Activated CD4-positive, CD25-positive, alpha-beta regulatory T cell treated with anti-CD3 and anti-CD28 coated beads, Interleukin-2, amount 50 U/mL, for 24 hours (primary cell): ENCODE measurements around the gene AOPEP.
A peak's percentile ranks its signal among the peaks of the same experiment; 100 is the strongest.

ENCODE experiments used
- ATAC-seq, 2 donors: fragments of 150-1000 bp; cut with Tn5 transposase; one replicate each; pipeline ENCODE4 v1.10.0; 2021; ENCODE audit warnings: mild to moderate bottlenecking in 1 of 2, moderate library complexity in 1 of 2

Gene AOPEP

DNA sequence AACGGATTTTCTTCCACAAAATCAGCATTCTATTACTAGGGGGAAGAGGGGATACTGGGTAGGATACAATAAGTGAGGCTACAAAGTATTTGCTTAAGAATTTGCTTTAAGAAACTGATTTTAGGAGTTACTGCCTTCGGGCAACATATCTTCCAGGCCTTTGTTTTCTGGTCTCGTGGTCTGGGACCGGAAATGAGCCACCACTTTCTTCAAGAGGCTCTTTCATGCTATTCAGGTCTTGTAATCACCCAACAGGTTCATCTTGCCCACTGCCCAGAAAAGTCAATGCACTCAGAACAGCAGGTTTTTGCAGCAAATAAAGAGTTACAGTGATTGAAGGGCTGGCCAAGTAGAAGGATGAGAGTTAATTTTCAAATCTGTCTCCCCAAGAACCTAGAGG is 6.6 kb upstream of the AOPEP start:
- no peak for ATAC-seq

DNA sequence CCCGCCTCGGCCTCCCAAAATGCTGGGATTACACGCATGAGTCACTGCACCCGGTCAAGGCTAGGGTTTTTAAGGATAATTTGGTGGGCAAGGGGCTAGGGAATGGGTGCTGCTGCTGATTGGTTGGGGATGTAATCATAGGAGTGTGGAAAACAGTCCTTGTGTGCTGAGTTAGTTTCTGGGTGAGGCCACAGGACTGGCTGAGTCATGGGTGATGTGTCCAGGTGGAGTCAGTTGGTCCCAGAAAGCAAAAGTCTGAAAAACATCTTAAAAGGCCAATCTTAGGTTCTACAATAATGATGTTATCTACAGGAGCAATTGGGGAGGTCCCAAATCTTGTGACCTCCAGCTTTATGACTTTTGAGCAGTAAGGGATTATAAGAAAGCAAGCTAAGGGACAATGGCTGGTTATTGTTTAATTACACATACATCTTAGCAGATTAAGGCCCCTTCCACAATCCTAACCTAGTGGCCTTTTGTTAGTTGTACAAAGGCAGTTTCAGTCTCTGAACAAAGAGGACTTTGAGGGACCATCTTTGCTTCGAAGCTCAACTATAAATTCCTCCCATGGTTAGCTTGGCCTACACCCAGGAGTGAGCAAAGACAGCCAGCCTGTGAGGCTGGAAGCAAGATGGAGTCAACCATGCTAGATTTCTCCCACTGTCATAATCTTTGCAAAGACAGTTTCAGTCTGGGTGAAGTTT is 5.5 kb upstream of the AOPEP start:
- no peak for ATAC-seq

- no peak for ATAC-seq
Observed at GRCh38 chr9:94721754-94722153, 4.7 kb upstream of the AOPEP start.

GRCh38 chr9:94725293-94725692 is 1.2 kb upstream of the AOPEP start:
- no peak for ATAC-seq

GRCh38 chr9:94728719-94729118 is 2.2 kb downstream of the AOPEP start:
- ATAC-seq, result no peak

GRCh38 chr9:94729199-94729598 is 2.7 kb downstream of the AOPEP start:
- no peak for ATAC-seq

DNA sequence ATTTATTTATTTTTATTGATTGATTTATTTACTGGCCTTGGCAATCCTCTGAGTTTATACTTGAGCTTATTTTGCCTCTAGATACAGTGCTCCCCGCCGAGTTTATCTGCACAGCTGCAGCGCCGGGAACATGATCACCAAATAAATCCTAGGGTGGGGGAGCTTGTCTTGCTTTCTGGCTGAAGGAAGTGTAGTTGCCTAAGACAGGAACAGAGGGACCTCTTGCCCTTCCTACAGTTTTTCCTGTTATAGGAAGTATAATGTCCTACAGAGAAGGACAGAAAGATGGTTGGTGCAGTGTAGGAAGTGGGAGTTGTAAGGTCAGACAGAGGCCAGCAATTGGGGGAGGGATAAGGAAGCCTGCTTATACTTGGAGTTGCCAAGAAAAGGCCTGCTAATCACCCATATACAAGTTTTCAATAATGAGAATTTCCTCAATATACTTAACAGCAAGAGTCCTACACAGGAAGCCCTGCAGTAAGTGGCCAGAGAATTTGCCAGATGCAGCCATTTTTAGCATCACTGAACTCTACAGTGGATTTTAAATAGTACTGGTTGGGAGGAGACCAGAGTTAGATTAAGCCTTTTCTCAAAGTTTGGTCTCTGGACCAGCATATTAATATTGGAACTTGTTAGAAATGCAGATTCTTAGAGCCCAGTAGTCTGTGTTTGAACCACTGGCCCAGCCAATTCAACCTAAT is 7.7 kb downstream of the AOPEP start:
- ATAC-seq, result no peak

DNA sequence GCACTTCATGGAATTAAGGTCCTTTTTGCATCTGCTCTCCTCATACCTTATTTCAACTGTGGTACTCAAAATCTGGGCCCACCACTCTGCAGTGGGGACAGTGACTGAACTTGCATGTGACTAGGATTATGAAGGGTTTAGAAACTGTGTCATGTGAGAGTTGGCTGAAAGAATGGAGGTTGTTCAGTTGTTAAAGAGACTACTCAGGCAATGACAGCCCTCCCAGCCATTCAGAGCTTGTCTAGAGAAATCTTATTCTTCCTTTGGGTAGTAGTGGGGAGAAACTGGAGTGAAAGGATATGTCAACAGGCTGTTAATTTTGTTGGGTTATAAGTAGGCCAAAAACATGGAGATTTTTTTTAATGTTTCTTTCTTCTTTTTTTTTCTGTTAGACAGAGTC is 10.3 kb downstream of the AOPEP start:
- no peak for ATAC-seq

GRCh38 chr9:94740145-94740840 is 13.8 kb downstream of the AOPEP start:
- ATAC-seq, result no peak

DNA sequence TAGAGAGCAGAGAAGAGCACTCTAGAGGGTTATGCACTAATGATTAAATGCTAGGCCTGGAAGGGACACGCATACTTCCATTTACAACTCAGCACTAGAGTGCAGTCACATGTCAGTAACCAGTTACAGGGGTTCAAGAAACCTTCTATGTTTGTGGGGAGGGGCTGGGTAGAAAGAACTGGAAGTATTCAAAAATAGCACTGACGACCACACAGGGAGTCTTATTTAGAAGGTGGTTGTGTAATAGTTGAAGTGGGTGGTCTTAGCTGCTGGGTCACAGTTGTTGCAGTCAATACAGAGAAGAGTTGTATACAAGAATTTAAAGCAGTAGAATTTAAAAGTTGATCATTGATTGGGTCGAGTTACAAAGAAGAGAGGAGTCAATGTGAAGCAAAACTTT is 15.4 kb downstream of the AOPEP start:
- no peak for ATAC-seq

DNA sequence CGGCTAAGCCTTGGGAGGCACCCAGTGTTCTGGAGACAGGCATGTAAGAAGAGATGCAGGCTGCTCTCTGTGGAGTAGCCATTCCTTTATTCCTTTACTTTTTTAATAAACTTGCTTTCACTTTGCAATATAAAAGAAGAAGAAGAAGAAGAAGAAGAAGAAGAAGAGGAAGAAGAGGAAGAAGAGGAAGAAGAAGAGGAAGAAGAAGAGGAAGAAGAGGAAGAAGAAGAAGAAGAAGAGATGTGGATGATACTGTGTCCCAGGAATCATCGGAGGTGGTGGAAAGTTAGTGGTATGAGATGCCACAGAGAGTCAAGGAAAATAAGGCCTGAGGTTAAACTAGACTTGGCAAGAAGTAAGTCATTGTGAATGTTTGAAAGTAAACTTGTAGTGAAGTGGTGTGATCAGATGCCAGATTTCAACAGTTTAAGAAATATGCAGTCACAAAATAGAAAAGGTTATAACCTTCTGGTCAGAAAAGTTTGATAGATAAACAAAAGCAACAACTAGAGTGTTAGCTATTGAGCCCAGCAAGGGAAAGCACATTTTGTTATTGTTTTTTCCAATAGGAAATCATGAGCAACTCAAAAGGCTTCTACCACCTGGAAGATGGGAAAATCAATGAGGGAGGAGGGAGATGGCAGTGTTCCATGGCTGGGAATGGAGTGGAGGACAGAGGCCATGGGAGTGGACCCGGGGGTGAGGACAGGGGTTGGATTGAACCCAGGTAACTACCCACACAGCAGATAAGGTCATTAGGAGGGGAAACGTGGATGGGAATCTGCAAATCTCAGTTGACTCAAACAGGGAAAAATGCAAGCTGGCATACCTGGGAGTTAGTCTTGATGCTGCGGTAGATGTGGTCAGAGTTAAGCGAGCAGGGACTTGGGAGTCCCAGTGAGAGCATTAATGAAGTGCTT is 16.8 kb downstream of the AOPEP start:
- no peak for ATAC-seq

DNA sequence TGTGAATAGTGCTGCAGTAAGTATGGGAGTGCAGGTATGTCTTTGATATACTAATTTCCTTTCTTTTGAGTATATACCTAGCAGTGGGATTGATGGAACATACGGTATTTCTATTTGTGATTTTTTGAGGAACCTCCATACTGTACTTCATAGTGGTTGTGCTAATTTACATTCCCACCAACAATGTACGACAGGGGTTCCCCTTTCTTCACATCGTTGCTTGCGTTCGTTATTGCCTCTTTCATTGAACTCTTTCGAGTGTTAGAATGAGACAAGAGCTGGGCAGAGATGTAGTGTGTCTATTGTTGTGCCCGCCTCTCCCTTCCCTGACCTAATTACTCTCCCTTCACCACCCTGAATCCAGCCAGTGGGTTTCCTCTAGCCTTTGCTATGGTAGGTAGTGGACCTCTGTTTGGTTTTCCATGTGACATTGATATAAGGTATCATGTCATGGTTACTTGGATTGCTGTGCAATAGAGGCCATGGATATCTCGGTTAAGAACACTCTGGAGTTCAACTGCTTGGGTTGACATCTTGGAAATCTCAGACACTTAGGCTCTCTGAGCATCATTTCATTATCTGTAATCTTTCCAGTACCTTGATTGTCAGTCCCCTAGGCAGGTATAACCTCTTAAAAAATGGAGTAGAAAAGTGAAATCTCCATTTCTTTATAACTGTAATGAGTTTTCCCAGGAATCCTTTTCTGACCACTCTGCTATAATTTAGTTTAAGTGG is 19.5 kb downstream of the AOPEP start:
- ATAC-seq, result no peak

- ATAC-seq, result no peak
Observed at GRCh38 chr9:94746541-94747370, 20.3 kb downstream of the AOPEP start.

GRCh38 chr9:94754976-94755475 is 28.5 kb downstream of the AOPEP start:
- ATAC-seq, result no peak

DNA sequence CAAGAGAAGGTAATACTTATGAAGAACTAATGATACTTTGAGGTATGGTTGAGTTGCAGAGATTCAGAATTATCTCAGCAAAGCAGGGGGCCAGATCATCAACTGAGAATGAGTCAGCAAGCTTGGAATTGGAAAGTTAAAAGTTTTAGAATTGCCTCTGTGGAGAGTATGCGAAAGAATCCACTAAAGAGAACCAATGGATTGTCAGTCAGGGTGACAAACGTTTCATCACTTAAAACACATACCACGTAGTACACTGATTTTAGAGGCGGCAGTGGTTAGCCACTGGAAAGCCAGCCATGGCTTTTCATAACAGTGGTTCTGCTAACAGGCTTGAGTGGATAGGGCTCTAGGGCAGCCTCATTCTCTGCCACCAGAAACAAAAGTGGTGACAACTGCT is 30.7 kb downstream of the AOPEP start:
- ATAC-seq, result no peak

DNA sequence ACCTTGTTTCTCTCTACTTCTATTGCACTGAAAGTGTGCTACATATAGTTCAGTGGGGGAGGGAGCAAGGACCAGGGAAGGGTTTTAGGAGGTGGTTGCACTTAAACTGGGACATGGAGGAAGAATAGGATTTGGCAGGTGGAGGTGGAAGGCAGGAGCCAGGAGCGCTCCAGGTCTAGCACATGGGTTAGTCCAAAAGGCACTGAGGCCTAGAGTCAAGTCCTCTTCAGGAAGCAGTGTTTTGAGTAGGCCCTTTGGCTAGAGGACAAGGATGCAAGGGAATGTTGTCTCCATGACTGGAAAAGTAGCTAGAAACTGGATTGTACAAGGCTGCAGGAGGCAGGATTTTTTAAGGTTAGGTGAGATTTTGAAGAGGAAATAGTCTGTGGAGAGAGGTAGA is 31.5 kb downstream of the AOPEP start:
- ATAC-seq, result no peak

- ATAC-seq, result no peak
Observed at GRCh38 chr9:94758880-94759279, 32.4 kb downstream of the AOPEP start.

- no peak for ATAC-seq
Observed at GRCh38 chr9:94760010-94760409, 33.5 kb downstream of the AOPEP start.

- no peak for ATAC-seq
Observed at GRCh38 chr9:94760660-94761059, 34.2 kb downstream of the AOPEP start.

GRCh38 chr9:94761481-94761880 is 35.0 kb downstream of the AOPEP start:
- ATAC-seq, result peak in 1 of 2 donors; percentile 76
